Hepatocyte (in vitro differentiated cells): ENCODE results near the gene TDRD1. TPM values are rescaled to one million over a fixed set of nuclear protein-coding genes. Genes with fewer than 3 reads are reported as not detected.
"Not testable (repeated sequence)": the region's sequence is repeated elsewhere in the genome, so short reads cannot be mapped to it uniquely, and the experiment has no call there.

Experiments
- DNase-seq: peaks from one replicate; pipeline ENCODE4 v3.0.0-alpha.2; 2016; ENCODE audit warnings: low spot score
- H2AFZ ChIP-seq: fragments of 200-600 bp; sonication (generic); 2 replicates; pipeline ENCODE4 v1.6.0; 2016; ENCODE audit warnings: antibody characterized with exemption, mild to moderate bottlenecking
- H3K27ac ChIP-seq: fragments of 200-600 bp; sonication (generic); 2 replicates; pipeline ENCODE4 v1.5.1; 2016; ENCODE audit warnings: mild to moderate bottlenecking
- H3K27me3 ChIP-seq: fragments of 200-600 bp; sonication (generic); 2 replicates; pipeline ENCODE4 v1.6.1; 2016
- H3K36me3 ChIP-seq: fragments of 200-600 bp; sonication (generic); replicated peaks from 2 replicates; pipeline ENCODE4 v1.5.1; 2016; ENCODE audit warnings: low read depth; ENCODE audit not compliant: insufficient read depth
- H3K4me1 ChIP-seq: fragments of 200-600 bp; sonication (generic); 2 replicates; pipeline ENCODE4 v1.5.1; 2016; ENCODE audit warnings: mild to moderate bottlenecking, moderate library complexity; ENCODE audit not compliant: insufficient read depth
- H3K4me2 ChIP-seq: fragments of 200-600 bp; sonication (generic); 2 replicates; pipeline ENCODE4 v1.6.0; 2016
- H3K4me3 ChIP-seq: fragments of 200-600 bp; sonication (generic); 2 replicates; pipeline ENCODE4 v1.5.1; 2016; ENCODE audit warnings: mild to moderate bottlenecking
- H3K79me2 ChIP-seq: fragments of 200-600 bp; sonication (generic); 2 replicates; pipeline ENCODE4 v1.6.0; 2017; ENCODE audit warnings: mild to moderate bottlenecking
- H3K9me2 ChIP-seq: fragments of 200-600 bp; sonication (generic); replicated peaks from 2 replicates; pipeline ENCODE4 v1.6.0; 2017; ENCODE audit warnings: mild to moderate bottlenecking; ENCODE audit not compliant: insufficient read depth
- H3K9me3 ChIP-seq: fragments of 200-600 bp; sonication (generic); 2 replicates; pipeline ENCODE4 v1.5.1; 2016; ENCODE audit warnings: low read depth, mild to moderate bottlenecking
- H4K20me1 ChIP-seq: fragments of 200-600 bp; sonication (generic); 2 replicates; pipeline ENCODE4 v1.6.0; 2016; ENCODE audit warnings: mild to moderate bottlenecking; ENCODE audit not compliant: insufficient read depth, poor library complexity, severe bottlenecking
- CTCF ChIP-seq: fragments of 200-600 bp; sonication (generic); IDR thresholded peaks from 2 replicates; pipeline ENCODE4 v1.5.1; 2016; ENCODE audit warnings: antibody characterized with exemption, mild to moderate bottlenecking; ENCODE audit not compliant: poor library complexity
- EZH2 ChIP-seq: fragments of 200-600 bp; sonication (generic); IDR thresholded peaks from 2 replicates; pipeline ENCODE4 v1.6.1; 2016; ENCODE audit warnings: antibody characterized with exemption, mild to moderate bottlenecking, borderline replicate concordance
- EZH2phosphoT487 ChIP-seq: fragments of 200-600 bp; sonication (generic); IDR thresholded peaks from one replicate; pipeline ENCODE4 v1.6.1; 2018; ENCODE audit warnings: antibody characterized with exemption, mild to moderate bottlenecking, low read depth, moderate library complexity; ENCODE audit not compliant: unreplicated experiment, severe bottlenecking
- WGBS: methylation state at CpG from one replicate; pipeline ENCODE4 v1.1.6; 2016; ENCODE audit warnings: low lambda C conversion rate; ENCODE audit errors: missing lambda C conversion rate; 5-methylcytosine and 5-hydroxymethylcytosine counted together
- polyA plus RNA-seq: library from polyadenylated mRNA; unstranded; fragments of >200 nt; fragmentation: Nextera tagmentation; extraction: Ambion mirVana; gene quantifications from 2 replicates; pipeline ENCODE4 v1.2.1, GENCODE V29; 2016
- total RNA-seq: library from RNA; depleted of rRNA; stranded (reverse); fragments of >200 nt; gene quantifications from 2 replicates; pipeline ENCODE4 v1.2.3, GENCODE V29; 2014

Gene TDRD1
- total and polyA plus RNA-seq, 2 experiments from 2014 or later = not detected

- H3K27me3 ChIP-seq = no peaks in the 10 kb centered on the region
- H4K20me1 ChIP-seq = no peaks in the 10 kb centered on the region
- no peak for TF ChIP-seq EZH2phosphoT487
- TF ChIP-seq CTCF = no peak
- no peak for TF ChIP-seq EZH2
- DNase-seq = no peak
- no peak overlapping the region for H2AFZ ChIP-seq
- WGBS = 97% methylated on average over 1 of the region's 1 CpG
- no peak overlapping the region for H3K27ac ChIP-seq
- no peak overlapping the region for H3K4me2 ChIP-seq
- H3K4me3 ChIP-seq = no peak overlapping the region
- peaks cover 4% of the 10 kb centered on the region for H3K4me1 ChIP-seq
- H3K9me3 ChIP-seq = no peaks in the 10 kb centered on the region
- no peaks in the 10 kb centered on the region for H3K36me3 ChIP-seq
- no peaks in the 10 kb centered on the region for H3K79me2 ChIP-seq
- no peaks in the 10 kb centered on the region for H3K9me2 ChIP-seq
Measured at GRCh38 chr10:114140036-114140435, 39.1 kb upstream of the TDRD1 start.

DNA sequence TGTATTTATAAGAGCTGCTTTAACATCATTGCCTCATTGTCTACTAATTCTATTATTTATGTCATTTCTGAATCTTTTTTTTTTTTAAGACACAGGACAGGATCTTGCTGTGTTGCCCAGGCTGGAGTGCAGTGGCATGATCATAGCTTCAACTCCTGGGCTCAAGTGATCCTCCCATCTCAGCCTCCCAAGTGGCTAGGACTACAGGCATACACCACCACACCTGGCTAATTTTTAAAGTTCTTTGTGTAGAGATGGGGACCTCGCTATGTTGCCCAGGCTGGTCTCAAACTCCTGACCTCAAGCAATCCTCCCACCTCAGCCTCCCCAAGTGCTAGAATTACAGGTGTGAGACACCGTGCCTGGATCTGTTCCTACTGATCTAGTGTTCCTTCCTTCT, 38.3 kb upstream of the TDRD1 start:
- H3K27ac ChIP-seq, DNase-seq, H3K36me3 ChIP-seq, H4K20me1 ChIP-seq, H2AFZ ChIP-seq, H3K79me2 ChIP-seq, H3K4me2 ChIP-seq, H3K4me1 ChIP-seq, H3K9me3 ChIP-seq, H3K4me3 ChIP-seq, H3K9me2 ChIP-seq, H3K27me3 ChIP-seq: not testable (repeated sequence)
- 100% methylated on average over 2 of the region's 2 CpGs for WGBS

GRCh38 chr10:114142018-114142417, 37.1 kb upstream of the TDRD1 start:
- no peak overlapping the region for H3K4me2 ChIP-seq
- H3K27me3 ChIP-seq = no peaks in the 10 kb centered on the region
- H3K9me2 ChIP-seq = no peaks in the 10 kb centered on the region
- H4K20me1 ChIP-seq = no peaks in the 10 kb centered on the region
- 66% methylated on average over 3 of the region's 3 CpGs for WGBS
- DNase-seq = peak; percentile 6
- H3K27ac ChIP-seq = no peak overlapping the region
- no peak overlapping the region for H3K4me3 ChIP-seq
- no peaks in the 10 kb centered on the region for H3K79me2 ChIP-seq
- H3K4me1 ChIP-seq = peaks cover 4% of the 10 kb centered on the region
- no peak overlapping the region for H2AFZ ChIP-seq
- H3K36me3 ChIP-seq = no peaks in the 10 kb centered on the region
- no peaks in the 10 kb centered on the region for H3K9me3 ChIP-seq
- TF ChIP-seq EZH2phosphoT487 (no peak), CTCF (no peak), EZH2 (no peak)

GRCh38 chr10:114143160-114143559, 36.0 kb upstream of the TDRD1 start:
- DNase-seq = no peak
- Histone ChIP-seq H3K27me3 (no peaks in the 10 kb centered on the region), H3K9me2 (no peaks in the 10 kb centered on the region), H4K20me1 (no peaks in the 10 kb centered on the region), H3K27ac (no peak overlapping the region), H3K36me3 (no peaks in the 10 kb centered on the region), H3K9me3 (no peaks in the 10 kb centered on the region), H3K4me2 (no peak overlapping the region), H3K79me2 (no peaks in the 10 kb centered on the region), H3K4me3 (no peak overlapping the region), H3K4me1 (peaks cover 4% of the 10 kb centered on the region), H2AFZ (no peak overlapping the region)
- 90% methylated on average over 1 of the region's 1 CpG for WGBS
- no peak for TF ChIP-seq CTCF
- no peak for TF ChIP-seq EZH2
- no peak for TF ChIP-seq EZH2phosphoT487

DNA sequence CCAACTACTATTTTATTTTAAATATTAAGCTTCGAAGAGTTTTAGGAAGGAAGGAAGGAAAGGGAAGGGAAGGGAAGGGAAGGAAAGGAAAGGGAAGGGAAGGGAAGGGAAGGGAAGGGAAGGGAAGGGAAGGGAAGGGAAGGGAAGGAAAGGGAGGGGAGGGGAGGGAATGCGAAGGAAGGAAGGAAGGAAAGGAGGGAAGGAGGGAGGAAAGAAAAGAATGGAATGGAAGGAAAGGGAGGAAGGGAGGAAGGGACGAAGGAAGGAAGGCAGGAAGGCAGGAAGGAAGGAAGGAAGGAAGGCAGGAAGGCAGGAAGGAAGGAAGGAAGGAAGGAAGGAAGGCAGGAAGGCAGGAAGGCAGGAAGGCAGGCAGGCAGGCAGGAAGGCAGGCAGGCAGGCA, 29.7 kb upstream of the TDRD1 start:
- DNase-seq, H3K4me3 ChIP-seq, H3K9me3 ChIP-seq, H3K4me2 ChIP-seq, H4K20me1 ChIP-seq, H3K4me1 ChIP-seq, H3K9me2 ChIP-seq, H3K36me3 ChIP-seq, H3K27ac ChIP-seq, H3K27me3 ChIP-seq, H2AFZ ChIP-seq: not testable (repeated sequence)
- peaks cover 32% of the 10 kb centered on the region for H3K79me2 ChIP-seq
- 89% methylated on average over 1 of the region's 3 CpGs for WGBS
